ENCODE measurements around the gene SBK1.

The SBK1 gene

DNA sequence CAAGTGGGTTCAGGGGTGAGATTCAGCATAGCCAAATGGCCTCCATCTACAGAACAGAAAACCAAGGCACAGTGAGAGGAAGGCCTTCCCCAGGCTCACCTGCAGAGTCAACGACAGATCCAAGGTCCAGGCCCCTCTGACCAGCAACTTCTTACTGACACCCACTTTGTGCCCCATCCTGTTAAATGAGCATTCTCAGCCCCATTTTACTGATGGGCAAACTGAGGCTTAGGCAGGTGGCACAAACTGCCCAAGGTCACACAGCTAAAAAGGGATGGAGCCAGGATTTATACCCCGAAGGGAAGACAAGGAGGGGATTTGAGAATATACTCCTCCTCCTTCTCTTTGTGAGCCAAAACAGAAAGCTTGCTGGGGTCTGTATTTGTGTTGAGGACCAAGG is 9.3 kb downstream of the SBK1 start:
- DNase-seq (ENCODE audit: low read depth) = no peak
- no peak overlapping the region for H3K4me3 ChIP-seq (ENCODE audit: low read length)
- TF ChIP-seq, protein P1, sequence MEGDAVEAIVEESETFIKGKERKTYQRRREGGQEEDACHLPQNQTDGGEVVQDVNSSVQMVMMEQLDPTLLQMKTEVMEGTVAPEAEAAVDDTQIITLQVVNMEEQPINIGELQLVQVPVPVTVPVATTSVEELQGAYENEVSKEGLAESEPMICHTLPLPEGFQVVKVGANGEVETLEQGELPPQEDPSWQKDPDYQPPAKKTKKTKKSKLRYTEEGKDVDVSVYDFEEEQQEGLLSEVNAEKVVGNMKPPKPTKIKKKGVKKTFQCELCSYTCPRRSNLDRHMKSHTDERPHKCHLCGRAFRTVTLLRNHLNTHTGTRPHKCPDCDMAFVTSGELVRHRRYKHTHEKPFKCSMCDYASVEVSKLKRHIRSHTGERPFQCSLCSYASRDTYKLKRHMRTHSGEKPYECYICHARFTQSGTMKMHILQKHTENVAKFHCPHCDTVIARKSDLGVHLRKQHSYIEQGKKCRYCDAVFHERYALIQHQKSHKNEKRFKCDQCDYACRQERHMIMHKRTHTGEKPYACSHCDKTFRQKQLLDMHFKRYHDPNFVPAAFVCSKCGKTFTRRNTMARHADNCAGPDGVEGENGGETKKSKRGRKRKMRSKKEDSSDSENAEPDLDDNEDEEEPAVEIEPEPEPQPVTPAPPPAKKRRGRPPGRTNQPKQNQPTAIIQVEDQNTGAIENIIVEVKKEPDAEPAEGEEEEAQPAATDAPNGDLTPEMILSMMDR (IDR thresholded peaks at IDR 0.05; ENCODE audit: insufficient read depth, low read depth, low read length, missing control alignments) = no peak

DNA sequence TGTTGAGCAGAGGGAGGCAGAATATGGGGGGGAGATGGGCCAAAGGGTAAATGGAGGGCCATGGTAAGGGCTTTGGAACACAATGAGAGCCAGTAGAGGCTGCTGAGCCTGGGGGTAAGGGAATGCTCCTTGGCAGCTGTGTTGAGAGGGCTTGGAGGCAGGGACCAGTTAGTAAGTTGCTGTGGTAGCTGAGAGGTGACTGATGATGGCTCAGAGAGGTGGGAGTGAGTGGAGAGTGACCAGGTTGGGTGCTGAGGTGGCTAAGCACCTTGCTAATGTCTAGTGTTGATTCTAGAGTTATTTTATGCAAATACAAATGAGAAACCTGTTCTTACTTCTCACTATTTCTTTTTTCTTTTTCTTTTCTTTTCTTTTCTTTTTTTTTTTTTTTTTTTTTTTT is 10.8 kb downstream of the SBK1 start:
- DNase-seq (ENCODE audit: low read depth) = no peak

DNA sequence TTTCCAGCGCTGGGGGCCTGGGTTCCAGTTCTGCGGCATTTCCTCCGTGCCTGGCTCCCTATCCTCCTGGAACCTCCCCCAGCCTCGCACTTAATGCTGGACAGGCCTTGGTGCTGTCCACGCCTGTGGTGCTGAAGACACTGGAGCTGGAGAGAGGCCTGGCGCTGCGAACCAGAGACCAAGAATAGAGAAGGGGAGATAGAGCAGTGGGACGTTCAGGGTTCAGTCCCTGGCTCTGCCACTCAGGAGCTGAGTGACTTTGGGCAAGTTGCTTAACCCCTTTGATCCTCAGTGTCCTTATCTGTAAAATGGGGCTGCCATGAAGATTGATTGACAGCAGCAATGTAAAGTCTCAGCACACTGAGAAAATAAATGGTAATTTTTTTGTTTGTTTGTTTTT is 11.9 kb downstream of the SBK1 start:
- TF ChIP-seq, protein P1 (IDR thresholded peaks at IDR 0.05; ENCODE audit: insufficient read depth, low read depth, low read length, missing control alignments) = no peak
- peak; percentile 52 for DNase-seq (ENCODE audit: low read depth)
- H3K4me3 ChIP-seq (ENCODE audit: low read length) = no peak overlapping the region

More for the DNA sequence above, 10.8 kb downstream of the SBK1 start:
- H3K4me3 ChIP-seq (ENCODE audit: low read length) = no peak overlapping the region
- TF ChIP-seq, protein P1 (IDR thresholded peaks at IDR 0.05; ENCODE audit: insufficient read depth, low read depth, low read length, missing control alignments) = no peak

DNA sequence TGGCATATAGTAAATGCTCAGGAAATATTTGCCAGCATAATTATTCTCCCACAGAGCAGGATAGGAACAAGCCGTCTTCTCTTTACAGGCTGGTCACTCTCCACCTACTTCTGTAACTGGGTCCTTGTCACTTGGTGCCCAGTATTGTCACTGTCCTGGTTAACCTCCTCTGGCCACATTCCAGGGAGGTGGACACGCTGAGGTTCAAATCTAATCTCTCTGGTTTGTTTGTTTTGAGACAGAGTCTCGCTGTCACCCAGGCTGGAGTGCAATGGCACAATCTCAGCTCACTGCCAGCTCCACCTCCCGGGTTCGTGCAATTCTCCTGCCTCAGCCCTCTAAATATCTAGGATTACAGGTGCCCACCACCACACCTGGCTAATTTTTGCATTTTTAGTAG is 15.6 kb downstream of the SBK1 start:
- H3K4me3 ChIP-seq (ENCODE audit: low read length) = no peak overlapping the region
- no peak for DNase-seq (ENCODE audit: low read depth)
- TF ChIP-seq, protein P1 (IDR thresholded peaks at IDR 0.05; ENCODE audit: insufficient read depth, low read depth, low read length, missing control alignments) = no peak

DNA sequence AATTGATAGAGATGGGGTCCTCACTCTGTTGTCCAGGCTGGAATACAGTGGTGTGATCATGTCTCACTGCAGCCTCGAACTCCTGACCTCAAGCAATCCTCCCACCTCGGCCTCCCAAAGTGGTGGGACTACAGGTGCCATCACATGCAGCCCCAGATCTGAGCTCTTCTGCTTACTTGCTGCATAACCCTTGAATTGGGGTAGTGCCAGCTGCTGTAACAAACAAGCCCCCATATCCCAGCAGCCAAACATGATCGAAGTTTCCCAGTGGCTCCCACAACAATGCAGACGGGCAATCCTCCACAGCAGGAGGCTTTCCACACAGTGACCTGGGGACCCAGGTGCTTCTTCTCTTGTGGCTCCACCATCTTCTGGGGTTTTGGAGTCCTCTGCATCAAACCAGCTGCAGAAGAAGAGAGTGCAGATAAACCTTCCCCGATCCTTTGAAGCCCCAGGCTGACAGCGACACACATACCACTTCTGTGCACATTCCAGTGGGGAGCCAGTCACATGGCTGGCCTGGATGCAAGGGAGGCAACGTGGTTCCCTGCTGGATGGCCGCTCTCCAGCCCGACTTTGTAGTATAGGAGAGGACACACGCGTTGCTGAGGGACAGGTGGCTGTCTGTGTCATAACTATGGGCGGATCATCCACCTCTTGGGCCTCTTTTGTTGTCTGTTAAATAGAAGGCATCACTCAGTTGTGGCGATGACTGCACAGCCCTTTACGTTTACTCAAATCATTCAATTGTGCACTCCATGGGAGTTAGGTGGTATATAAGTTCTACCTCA is 16.7 kb downstream of the SBK1 start:
- H3K4me3 ChIP-seq (ENCODE audit: low read length) = no peak overlapping the region
- DNase-seq (ENCODE audit: low read depth) = no peak
- TF ChIP-seq, protein P1 (IDR thresholded peaks at IDR 0.05; ENCODE audit: insufficient read depth, low read depth, low read length, missing control alignments) = no peak

DNA sequence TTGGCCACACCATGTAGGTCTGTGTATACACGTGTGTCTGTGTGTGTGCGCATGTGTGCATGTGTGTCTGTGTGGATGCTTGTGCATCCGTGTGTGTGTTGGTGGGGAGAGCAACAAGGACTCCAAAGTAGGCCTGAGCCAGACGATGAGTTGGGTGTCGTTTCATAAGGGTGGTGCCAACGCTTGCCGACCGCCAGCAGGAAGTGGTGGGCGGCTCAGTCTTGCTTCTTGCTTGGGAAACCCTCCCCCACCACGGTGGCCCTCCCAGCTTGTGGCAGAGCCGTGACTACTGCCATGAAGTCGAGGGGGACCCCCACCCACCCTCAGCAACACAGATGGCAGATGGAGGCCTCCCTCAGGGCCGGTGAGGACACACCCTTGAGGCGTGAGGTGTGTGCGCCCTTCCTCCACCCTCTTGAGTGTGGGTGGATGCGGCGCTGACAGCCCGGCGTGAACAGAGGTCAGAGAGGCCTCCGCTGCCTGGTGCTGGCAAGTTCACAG is 17.5 kb downstream of the SBK1 start:
- TF ChIP-seq, protein P1 (IDR thresholded peaks at IDR 0.05; ENCODE audit: insufficient read depth, low read depth, low read length, missing control alignments) = no peak
- no peak for DNase-seq (ENCODE audit: low read depth)
- H3K4me3 ChIP-seq (ENCODE audit: low read length) = no peak overlapping the region

DNA sequence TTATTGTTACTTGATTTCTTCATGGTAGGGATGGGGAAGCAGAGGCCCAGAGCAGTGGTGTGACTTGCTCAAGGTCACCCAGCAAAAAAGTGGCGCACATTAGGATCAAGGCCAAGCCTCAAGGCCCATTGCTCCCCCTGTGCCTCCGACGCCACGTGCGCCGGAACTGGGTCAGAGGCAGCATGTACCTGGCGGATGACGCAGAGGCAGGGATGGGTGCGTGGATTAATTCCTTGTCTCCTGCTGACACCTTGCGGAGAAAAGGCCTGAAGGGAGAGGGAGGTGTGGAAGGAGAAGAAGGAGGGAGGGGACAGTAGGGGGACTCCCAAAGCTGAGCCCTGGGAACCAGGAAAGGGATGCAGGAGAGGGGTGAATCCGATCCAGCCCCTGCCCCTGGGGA is 18.5 kb downstream of the SBK1 start:
- no peak overlapping the region for H3K4me3 ChIP-seq (ENCODE audit: low read length)
- TF ChIP-seq, protein P1 (IDR thresholded peaks at IDR 0.05; ENCODE audit: insufficient read depth, low read depth, low read length, missing control alignments) = no peak
- no peak for DNase-seq (ENCODE audit: low read depth)

Measured in epithelial cell of esophagus (primary cell).